ENCODE data around the gene PLK5. TPM values are rescaled to one million over a fixed set of nuclear protein-coding genes. Genes with fewer than 3 reads are reported as not detected.

Gene PLK5
- polyA plus RNA-seq, 1 donor from 2014 or later, result 3.6 TPM

DNA sequence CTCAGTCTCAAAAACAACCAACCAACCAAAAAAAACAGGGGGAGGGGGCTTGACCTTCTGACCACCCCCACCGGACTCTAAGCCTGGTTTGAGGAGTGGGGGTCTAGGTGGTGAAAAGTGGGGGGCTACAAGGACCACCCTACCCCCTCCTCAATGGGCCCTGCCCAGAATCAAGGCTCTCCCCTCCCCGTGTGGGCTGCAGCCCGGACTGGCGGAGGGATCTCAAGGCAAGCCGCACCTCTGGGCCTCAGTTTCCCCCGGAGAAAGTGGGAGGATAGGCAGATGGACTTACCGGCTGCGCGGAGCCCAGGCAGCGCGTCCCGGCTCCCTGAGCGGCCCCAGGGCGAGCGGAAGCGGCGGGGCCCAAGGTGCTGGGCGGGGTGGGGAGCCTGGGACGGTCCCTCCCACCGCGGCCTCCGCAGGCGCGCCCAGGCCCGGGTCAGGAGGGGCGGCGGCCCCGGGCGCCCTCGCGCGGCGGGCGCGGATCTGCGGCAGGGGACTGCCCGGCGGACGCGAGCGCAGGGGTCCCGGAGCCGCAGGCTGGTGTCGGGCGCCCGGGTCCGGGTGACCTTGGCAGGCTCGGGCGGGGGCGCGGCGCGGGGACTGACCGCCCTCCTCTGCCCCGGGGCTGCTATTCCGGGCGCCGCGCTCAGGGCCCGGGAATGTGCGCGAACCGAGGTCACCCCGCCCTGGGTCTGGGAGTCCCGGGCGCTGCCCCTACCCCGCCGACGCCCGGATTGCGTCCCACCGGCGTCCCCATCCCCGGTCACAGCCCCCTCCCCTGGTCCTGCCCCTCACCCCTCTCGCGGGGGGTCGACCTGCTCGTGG, 11.0 kb upstream of the PLK5 start, which contains the start of gene ADAMTSL5:
TSS of gene ADAMTSL5 (minus strand) at position 349 of the 828 bp plus-strand sequence. CDS start 2,076 bp downstream, outside the sequence.
- no peaks in the 10 kb centered on the region for H3K9me3 ChIP-seq (ENCODE audit: low read length)
- no peaks in the 10 kb centered on the region for H4K20me1 ChIP-seq (ENCODE audit: insufficient read depth)
- peaks cover 22% of the 10 kb centered on the region for H3K27me3 ChIP-seq (ENCODE audit: insufficient read depth, low read depth, low read length)
- no peak within 1 kb of the TSS for H3K27ac ChIP-seq (ENCODE audit: low read length)
- no peak within 1 kb of the TSS for H3K4me2 ChIP-seq (ENCODE audit: low read length)
- no peak for TF ChIP-seq MXI1 (conservative IDR thresholded peaks at IDR 0.05; ENCODE audit: poor library complexity, severe bottlenecking)
- TF ChIP-seq EP300 (conservative IDR thresholded peaks at IDR 0.05; ENCODE audit: poor library complexity, severe bottlenecking), result no peak
- TF ChIP-seq SMC3 (conservative IDR thresholded peaks at IDR 0.05; ENCODE audit: poor library complexity), result no peak
- TF ChIP-seq, protein P1, sequence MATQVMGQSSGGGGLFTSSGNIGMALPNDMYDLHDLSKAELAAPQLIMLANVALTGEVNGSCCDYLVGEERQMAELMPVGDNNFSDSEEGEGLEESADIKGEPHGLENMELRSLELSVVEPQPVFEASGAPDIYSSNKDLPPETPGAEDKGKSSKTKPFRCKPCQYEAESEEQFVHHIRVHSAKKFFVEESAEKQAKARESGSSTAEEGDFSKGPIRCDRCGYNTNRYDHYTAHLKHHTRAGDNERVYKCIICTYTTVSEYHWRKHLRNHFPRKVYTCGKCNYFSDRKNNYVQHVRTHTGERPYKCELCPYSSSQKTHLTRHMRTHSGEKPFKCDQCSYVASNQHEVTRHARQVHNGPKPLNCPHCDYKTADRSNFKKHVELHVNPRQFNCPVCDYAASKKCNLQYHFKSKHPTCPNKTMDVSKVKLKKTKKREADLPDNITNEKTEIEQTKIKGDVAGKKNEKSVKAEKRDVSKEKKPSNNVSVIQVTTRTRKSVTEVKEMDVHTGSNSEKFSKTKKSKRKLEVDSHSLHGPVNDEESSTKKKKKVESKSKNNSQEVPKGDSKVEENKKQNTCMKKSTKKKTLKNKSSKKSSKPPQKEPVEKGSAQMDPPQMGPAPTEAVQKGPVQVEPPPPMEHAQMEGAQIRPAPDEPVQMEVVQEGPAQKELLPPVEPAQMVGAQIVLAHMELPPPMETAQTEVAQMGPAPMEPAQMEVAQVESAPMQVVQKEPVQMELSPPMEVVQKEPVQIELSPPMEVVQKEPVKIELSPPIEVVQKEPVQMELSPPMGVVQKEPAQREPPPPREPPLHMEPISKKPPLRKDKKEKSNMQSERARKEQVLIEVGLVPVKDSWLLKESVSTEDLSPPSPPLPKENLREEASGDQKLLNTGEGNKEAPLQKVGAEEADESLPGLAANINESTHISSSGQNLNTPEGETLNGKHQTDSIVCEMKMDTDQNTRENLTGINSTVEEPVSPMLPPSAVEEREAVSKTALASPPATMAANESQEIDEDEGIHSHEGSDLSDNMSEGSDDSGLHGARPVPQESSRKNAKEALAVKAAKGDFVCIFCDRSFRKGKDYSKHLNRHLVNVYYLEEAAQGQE (IDR thresholded peaks at IDR 0.05; ENCODE audit: borderline replicate concordance), result no peak
- TF ChIP-seq POLR2AphosphoS5 (IDR thresholded peaks at IDR 0.05), result no peak
- no peak for TF ChIP-seq RAD21 (conservative IDR thresholded peaks at IDR 0.05)
- no peak for TF ChIP-seq EZH2 (IDR thresholded peaks at IDR 0.05; ENCODE audit: borderline replicate concordance, insufficient read depth, low read length, poor library complexity, severe bottlenecking)
- TF ChIP-seq, protein P2, sequence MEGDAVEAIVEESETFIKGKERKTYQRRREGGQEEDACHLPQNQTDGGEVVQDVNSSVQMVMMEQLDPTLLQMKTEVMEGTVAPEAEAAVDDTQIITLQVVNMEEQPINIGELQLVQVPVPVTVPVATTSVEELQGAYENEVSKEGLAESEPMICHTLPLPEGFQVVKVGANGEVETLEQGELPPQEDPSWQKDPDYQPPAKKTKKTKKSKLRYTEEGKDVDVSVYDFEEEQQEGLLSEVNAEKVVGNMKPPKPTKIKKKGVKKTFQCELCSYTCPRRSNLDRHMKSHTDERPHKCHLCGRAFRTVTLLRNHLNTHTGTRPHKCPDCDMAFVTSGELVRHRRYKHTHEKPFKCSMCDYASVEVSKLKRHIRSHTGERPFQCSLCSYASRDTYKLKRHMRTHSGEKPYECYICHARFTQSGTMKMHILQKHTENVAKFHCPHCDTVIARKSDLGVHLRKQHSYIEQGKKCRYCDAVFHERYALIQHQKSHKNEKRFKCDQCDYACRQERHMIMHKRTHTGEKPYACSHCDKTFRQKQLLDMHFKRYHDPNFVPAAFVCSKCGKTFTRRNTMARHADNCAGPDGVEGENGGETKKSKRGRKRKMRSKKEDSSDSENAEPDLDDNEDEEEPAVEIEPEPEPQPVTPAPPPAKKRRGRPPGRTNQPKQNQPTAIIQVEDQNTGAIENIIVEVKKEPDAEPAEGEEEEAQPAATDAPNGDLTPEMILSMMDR (IDR thresholded peaks at IDR 0.05; ENCODE audit: poor library complexity, severe bottlenecking), result no peak
- TF ChIP-seq TAF1 (IDR thresholded peaks at IDR 0.05; ENCODE audit: low read depth), result no peak
- H3F3A ChIP-seq (ENCODE audit: insufficient read depth, low read length, poor library complexity, severe bottlenecking), result no peaks in the 10 kb centered on the region
- no peaks in the 10 kb centered on the region for H3K36me3 ChIP-seq (ENCODE audit: insufficient read depth, low read length)
- H3K9ac ChIP-seq (ENCODE audit: low read length), result no peak within 1 kb of the TSS
- H3K4me3 ChIP-seq (ENCODE audit: low read length), result no peak within 1 kb of the TSS
- no peak within 1 kb of the TSS for H2AFZ ChIP-seq (ENCODE audit: low read depth, low read length)
- no peaks in the 10 kb centered on the region for H3K79me2 ChIP-seq (replicated peaks; ENCODE audit: insufficient read depth, low read length)
- no peaks in the 10 kb centered on the region for H3K9me2 ChIP-seq (ENCODE audit: insufficient read depth, low read length)

DNA sequence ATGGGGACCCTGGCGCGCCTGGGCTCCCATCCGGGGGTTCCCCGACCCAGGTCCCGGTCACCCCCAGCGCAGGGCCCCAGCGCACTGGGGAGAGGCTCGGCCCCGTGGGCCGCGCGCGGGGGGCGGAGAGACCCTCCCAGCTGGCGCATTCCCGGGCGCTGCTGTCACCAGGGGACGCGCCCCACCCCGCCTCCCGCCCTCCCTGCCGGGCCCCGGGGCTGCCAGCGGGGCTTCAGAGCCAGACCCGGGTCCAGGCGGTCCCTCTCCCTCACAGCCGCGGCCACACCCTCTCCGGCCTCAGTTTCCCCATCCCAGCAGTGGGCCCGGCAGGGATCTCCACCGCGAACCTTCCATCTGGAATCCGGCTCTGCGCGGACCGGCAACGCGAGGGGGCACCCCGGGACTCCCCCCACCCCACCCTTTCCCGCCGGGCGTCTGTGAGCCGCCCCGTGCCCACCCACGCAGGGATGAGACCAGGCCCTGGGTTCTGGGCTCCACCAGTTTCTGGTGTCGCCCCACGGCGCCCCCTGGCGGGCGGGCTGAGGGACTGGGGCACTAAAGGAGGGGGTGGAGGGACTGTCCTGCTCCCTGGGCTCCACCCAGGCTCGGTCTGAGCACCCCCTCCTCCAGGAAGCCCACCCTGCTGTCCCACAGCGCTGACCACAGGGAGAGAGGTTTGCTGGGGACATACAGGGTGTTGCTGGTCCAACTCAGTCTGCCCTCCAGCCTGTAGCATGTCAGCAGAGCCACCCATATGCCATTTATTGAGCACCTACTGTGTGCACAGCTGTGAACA, 10.2 kb upstream of the PLK5 start:
- Histone ChIP-seq H3K4me3 (ENCODE audit: low read length) (no peak overlapping the region), H3F3A (ENCODE audit: insufficient read depth, low read length, poor library complexity, severe bottlenecking) (no peaks in the 10 kb centered on the region), H4K20me1 (ENCODE audit: insufficient read depth) (no peaks in the 10 kb centered on the region), H3K27ac (ENCODE audit: low read length) (no peak overlapping the region), H3K36me3 (ENCODE audit: insufficient read depth, low read length) (no peaks in the 10 kb centered on the region), H3K4me2 (ENCODE audit: low read length) (no peak overlapping the region), H3K9ac (ENCODE audit: low read length) (no peak overlapping the region), H3K27me3 (ENCODE audit: insufficient read depth, low read depth, low read length) (peaks cover 22% of the 10 kb centered on the region), H2AFZ (ENCODE audit: low read depth, low read length) (no peak overlapping the region), H3K9me2 (ENCODE audit: insufficient read depth, low read length) (no peaks in the 10 kb centered on the region), H3K79me2 (replicated peaks; ENCODE audit: insufficient read depth, low read length) (no peaks in the 10 kb centered on the region), H3K9me3 (ENCODE audit: low read length) (no peaks in the 10 kb centered on the region)
- TF ChIP-seq TAF1 (IDR thresholded peaks at IDR 0.05; ENCODE audit: low read depth) (no peak), EZH2 (IDR thresholded peaks at IDR 0.05; ENCODE audit: borderline replicate concordance, insufficient read depth, low read length, poor library complexity, severe bottlenecking) (no peak), MXI1 (conservative IDR thresholded peaks at IDR 0.05; ENCODE audit: poor library complexity, severe bottlenecking) (no peak)
- TF ChIP-seq, protein P1 (IDR thresholded peaks at IDR 0.05; ENCODE audit: borderline replicate concordance), result no peak
